HCT116 (cell line): ENCODE measurements around the gene DAZAP1. TPM values are rescaled to one million over a fixed set of nuclear protein-coding genes. Genes with fewer than 3 reads are reported as not detected.
A peak's percentile ranks its signal among the peaks of the same experiment; 100 is the strongest.
"Not testable (repeated sequence)": the region's sequence is repeated elsewhere in the genome, so short reads cannot be mapped to it uniquely, and the experiment has no call there.

Source experiments
- ATAC-seq: fragments of 200-7000 bp; cut with Tn5 transposase; 2 replicates; pipeline ENCODE4 v1.9.1; 2020; ENCODE audit warnings: mild to moderate bottlenecking, moderate library complexity
- BruUV-seq: library from RNA; stranded (reverse); fragments of 400-500 nt; replicated peaks from 2 replicates; lab custom pipeline; 2021; lab: Mats Ljungman, UMichigan
- CTCF ChIA-PET: fragments of 300-600 bp; sonication (Branson Sonifier 250); formaldehyde crosslinking; loops from one replicate; lab custom pipeline; 2021; ENCODE audit warnings: antibody characterized with exemption; lab: Charles Lee
- POLR2A ChIA-PET: fragments of 300-600, 350-600 bp; sonication (Branson Sonifier 250); formaldehyde crosslinking; loops from one replicate; lab custom pipeline; 2021; ENCODE audit warnings: antibody characterized with exemption; lab: Charles Lee
- RAD21 ChIA-PET, 2 experiments: fragments of 300-600 bp; sonication (Branson Sonifier 250); formaldehyde crosslinking; loops; one replicate each; lab custom pipeline; 2023; ENCODE audit warnings: low total read pairs in 2 of 2; ENCODE audit not compliant: uncharacterized antibody in 2 of 2, unreplicated experiment in 2 of 2, low non-redundant PET in 1 of 2; lab: Charles Lee
- DNase-seq: peaks from one replicate; pipeline ENCODE4 v3.0.0-alpha.2; 2010; ENCODE audit warnings: low read depth, low spot score
- H2AFZ ChIP-seq: fragments of 200-600 bp; shearing (Covaris generic), sonication (generic); 2 replicates; pipeline ENCODE4 v1.6.1; 2017; ENCODE audit warnings: low read depth, mixed run types, mixed read lengths, antibody characterized with exemption, low read length; ENCODE audit not compliant: poor library complexity, severe bottlenecking
- H3K27ac ChIP-seq: 2 replicates; pipeline ENCODE4 v1.5.1; 2012; ENCODE audit warnings: low read depth, low read length
- H3K27me3 ChIP-seq: fragments of 200-600 bp; sonication (generic); 2 replicates; pipeline ENCODE4 v1.6.1; 2016; ENCODE audit warnings: mixed run types, low read length, mixed read lengths; ENCODE audit not compliant: insufficient read depth
- H3K36me3 ChIP-seq, 2 experiments: fragments of 200-500 bp in 1 of 2; fragments of 200-600 bp in 1 of 2; sonication (Bioruptor generic) in 1 of 2; sonication (generic) in 1 of 2; 2 replicates each; pipeline versions ENCODE4 v1.5.1 to v1.6.1; 2014 to 2016; ENCODE audit warnings: low read length in 2 of 2, inconsistent platforms in 1 of 2, mixed read lengths in 1 of 2, mixed run types in 1 of 2; ENCODE audit not compliant: insufficient read depth in 2 of 2, control insufficient read depth in 1 of 2
- H3K4me1 ChIP-seq, 2 experiments: fragments of 200-600 bp in 1 of 2; sonication (generic) in 1 of 2; 2 replicates each; pipeline versions ENCODE4 v1.5.1 to v1.6.1; 2012 to 2017; ENCODE audit warnings: low read length in 2 of 2, inconsistent platforms in 1 of 2, mild to moderate bottlenecking in 1 of 2, mixed read lengths in 1 of 2, mixed run types in 1 of 2, moderate library complexity in 1 of 2; ENCODE audit not compliant: insufficient read depth in 2 of 2, control insufficient read depth in 1 of 2
- H3K4me2 ChIP-seq: fragments of 200-600 bp; sonication (generic); 2 replicates; pipeline ENCODE4 v1.6.1; 2017; ENCODE audit warnings: mixed run types, low read length, mixed read lengths
- H3K4me3 ChIP-seq, 2 experiments: fragments of 200-600 bp in 1 of 2; sonication (generic) in 1 of 2; replicated peaks in 1 of 2; 2 replicates each; pipeline ENCODE4 v1.5.1; 2011 to 2016; ENCODE audit warnings: low read length in 2 of 2, control low read depth in 1 of 2, low read depth in 1 of 2, mild to moderate bottlenecking in 1 of 2, mixed read lengths in 1 of 2, mixed run types in 1 of 2
- H3K79me2 ChIP-seq: fragments of 200-600 bp; sonication (generic); 2 replicates; pipeline ENCODE4 v1.6.1; 2017; ENCODE audit warnings: mild to moderate bottlenecking, mixed run types, low read length, moderate library complexity, mixed read lengths; ENCODE audit not compliant: insufficient read depth
- H3K9ac ChIP-seq: fragments of 200-600 bp; sonication (generic); 2 replicates; pipeline ENCODE4 v1.6.1; 2016; ENCODE audit warnings: low read length, mixed read lengths
- H3K9me2 ChIP-seq: fragments of 200-600 bp; sonication (generic), shearing (Covaris generic); 2 replicates; pipeline ENCODE4 v1.6.1; 2017; ENCODE audit warnings: mixed run types, mild to moderate bottlenecking, moderate library complexity; ENCODE audit not compliant: insufficient read depth
- H3K9me3 ChIP-seq, 2 experiments: fragments of 200-500 bp in 1 of 2; fragments of 200-600 bp in 1 of 2; sonication (Bioruptor generic) in 1 of 2; sonication (generic) in 1 of 2; 2 replicates each; pipeline ENCODE4 v1.6.1; 2014 to 2017; ENCODE audit warnings: low read length in 2 of 2, mixed read lengths in 2 of 2, inconsistent platforms in 1 of 2, low read depth in 1 of 2, mild to moderate bottlenecking in 1 of 2, mixed run types in 1 of 2, moderate library complexity in 1 of 2; ENCODE audit not compliant: control insufficient read depth in 1 of 2, insufficient read depth in 1 of 2
- H4K20me1 ChIP-seq: fragments of 200-600 bp; sonication (generic), shearing (Covaris generic); 2 replicates; pipeline ENCODE4 v1.6.1; 2017; ENCODE audit warnings: mixed run types, mild to moderate bottlenecking, moderate library complexity; ENCODE audit not compliant: insufficient read depth
- ELF1 ChIP-seq: IDR thresholded peaks from 2 replicates; pipeline ENCODE4 v1.6.1; 2012; ENCODE audit warnings: low read depth, borderline replicate concordance
- POLR2AphosphoS5 ChIP-seq: IDR thresholded peaks from 2 replicates; pipeline ENCODE4 v1.6.1; 2011; ENCODE audit warnings: mild to moderate bottlenecking, low read depth, low read length, moderate library complexity
- SIN3A ChIP-seq: IDR thresholded peaks from 2 replicates; pipeline ENCODE4 v1.6.1; 2012; ENCODE audit warnings: low read depth
- intact Hi-C: fragments of 100-400 bp; cut with micrococcal nuclease; formaldehyde crosslinking; loops from 2 replicates; pipeline ENCODE4 v1.10.0; 2022
- total RNA-seq: library from RNA; stranded (reverse); gene quantifications from one replicate; pipeline ENCODE4 v1.2.1, GENCODE V29; 2021; ENCODE audit not compliant: unreplicated experiment
- TF ChIP-seq, protein P1 (sequence below): IDR thresholded peaks from 2 replicates; pipeline ENCODE4 v1.6.1; 2012

DAZAP1 gene
- total RNA-seq, 1 experiment from 2014 or later, result 191 TPM

DNA sequence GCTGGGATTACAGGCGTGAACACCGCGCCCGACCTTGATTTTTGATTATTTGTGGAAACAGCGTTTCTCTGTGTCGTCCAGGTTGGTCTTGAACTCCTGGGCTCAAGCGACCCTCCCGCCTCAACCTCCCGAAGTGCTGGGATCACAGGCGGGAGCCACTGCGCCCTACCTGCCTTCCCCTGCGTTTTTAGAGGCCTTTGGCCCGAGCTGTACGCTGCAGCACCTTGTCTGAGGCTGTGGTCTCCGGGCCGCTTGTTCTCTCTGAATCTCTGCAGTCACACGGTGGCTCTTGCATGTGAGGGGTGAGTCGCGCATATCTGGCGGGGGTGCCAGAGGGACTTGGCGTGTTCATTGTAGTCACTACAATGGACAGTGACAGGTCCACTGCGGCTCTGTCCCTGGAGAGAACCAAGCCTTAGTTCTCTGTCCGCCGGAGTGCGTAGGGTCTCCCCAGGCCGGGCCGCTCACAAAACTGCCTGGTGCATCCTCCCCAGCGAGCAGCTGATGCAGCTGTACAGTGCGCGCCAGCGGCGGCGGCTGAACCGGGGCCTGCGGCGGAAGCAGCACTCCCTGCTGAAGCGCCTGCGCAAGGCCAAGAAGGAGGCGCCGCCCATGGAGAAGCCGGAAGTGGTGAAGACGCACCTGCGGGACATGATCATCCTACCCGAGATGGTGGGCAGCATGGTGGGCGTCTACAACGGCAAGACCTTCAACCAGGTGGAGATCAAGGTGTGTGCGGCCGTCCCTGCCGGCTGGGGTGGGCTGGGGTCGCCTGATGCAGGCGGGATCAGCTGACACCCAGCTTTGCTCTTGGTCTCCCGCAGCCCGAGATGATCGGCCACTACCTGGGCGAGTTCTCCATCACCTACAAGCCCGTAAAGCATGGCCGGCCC, 32.4 kb downstream of the DAZAP1 start:
- DNase-seq, RAD21 ChIA-PET, POLR2A ChIA-PET, CTCF ChIA-PET, H3K27me3 ChIP-seq, ATAC-seq, BruUV-seq, H3K9me2 ChIP-seq, H3K9me3 ChIP-seq, H2AFZ ChIP-seq, intact Hi-C loops: not testable (repeated sequence)
- peaks cover 45% of the 10 kb centered on the region for H3K79me2 ChIP-seq
- H3K4me2 ChIP-seq, result peak overlapping the region; percentile 93
- peak overlapping the region; percentile 82 for H3K27ac ChIP-seq
- H3K4me3 ChIP-seq, result peak overlapping the region; percentile 76 to 96
- H3K36me3 ChIP-seq, result peaks cover 18 to 35% of the 10 kb centered on the region in 2 experiments
- H4K20me1 ChIP-seq, result peaks cover 21% of the 10 kb centered on the region; the same call in 1 of the 2 replicates
- H3K4me1 ChIP-seq, result peaks cover 56 to 74% of the 10 kb centered on the region in 2 experiments
- H3K9ac ChIP-seq, result peak overlapping the region; percentile 98

DNA sequence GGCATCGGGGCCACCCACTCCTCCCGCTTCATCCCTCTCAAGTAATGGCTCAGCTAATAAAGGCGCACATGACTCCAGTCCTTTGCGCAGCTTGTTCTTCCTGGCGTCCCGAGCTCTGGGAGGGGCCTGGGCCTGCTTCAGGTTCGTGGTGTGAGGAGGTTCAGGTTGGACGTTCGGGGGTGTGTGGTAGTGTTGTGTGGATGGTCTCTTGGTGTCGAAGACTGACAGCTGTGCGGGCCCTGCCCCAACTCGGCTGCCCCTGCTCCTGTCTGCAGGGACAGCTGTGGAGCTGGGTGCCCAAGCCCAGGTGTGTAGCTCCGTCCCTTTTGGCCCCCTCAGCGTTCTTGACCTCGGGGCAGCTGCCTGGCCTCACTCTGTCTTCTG, 33.0 kb downstream of the DAZAP1 start:
- Histone ChIP-seq H3K27ac (peak overlapping the region; percentile 82), H3K9me3 (no peaks in the 10 kb centered on the region), H2AFZ (no peak overlapping the region), H3K79me2 (peaks cover 45% of the 10 kb centered on the region), H3K36me3 (peaks cover 14 to 35% of the 10 kb centered on the region in 2 experiments), H3K9ac (peak overlapping the region; percentile 98), H3K4me3 (peak overlapping the region in 1 of 2 experiments; percentile 7; a peak in 3 of 4 replicates), H3K27me3 (no peaks in the 10 kb centered on the region), H3K4me2 (peak overlapping the region; percentile 93), H3K4me1 (peaks cover 57 to 81% of the 10 kb centered on the region in 2 experiments), H3K9me2 (no peaks in the 10 kb centered on the region), H4K20me1 (peaks cover 21% of the 10 kb centered on the region; the same call in 1 of the 2 replicates)
- ChIA-PET CTCF (no interaction called here), POLR2A (no interaction called here), RAD21 (no interaction called here)
- TF ChIP-seq ELF1 (no peak), SIN3A (no peak), POLR2AphosphoS5 (0 out of 2 replicates have a peak, but pooled peaks have one; percentile 10)
- TF ChIP-seq, protein P1, sequence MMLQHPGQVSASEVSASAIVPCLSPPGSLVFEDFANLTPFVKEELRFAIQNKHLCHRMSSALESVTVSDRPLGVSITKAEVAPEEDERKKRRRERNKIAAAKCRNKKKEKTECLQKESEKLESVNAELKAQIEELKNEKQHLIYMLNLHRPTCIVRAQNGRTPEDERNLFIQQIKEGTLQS, result no peak
- no TSS peak for BruUV-seq
- no peak for DNase-seq
- intact Hi-C loops, result no loop called here
- no peak for ATAC-seq
